ENCODE data around the gene ETNK1. TPM values are rescaled to one million over a fixed set of nuclear protein-coding genes. Genes with fewer than 3 reads are reported as not detected.
"Not testable (repeated sequence)": the region's sequence is repeated elsewhere in the genome, so short reads cannot be mapped to it uniquely, and the experiment has no call there.

ETNK1 gene
- total RNA-seq, 1 donor from 2014 or later, result 118 TPM

DNA sequence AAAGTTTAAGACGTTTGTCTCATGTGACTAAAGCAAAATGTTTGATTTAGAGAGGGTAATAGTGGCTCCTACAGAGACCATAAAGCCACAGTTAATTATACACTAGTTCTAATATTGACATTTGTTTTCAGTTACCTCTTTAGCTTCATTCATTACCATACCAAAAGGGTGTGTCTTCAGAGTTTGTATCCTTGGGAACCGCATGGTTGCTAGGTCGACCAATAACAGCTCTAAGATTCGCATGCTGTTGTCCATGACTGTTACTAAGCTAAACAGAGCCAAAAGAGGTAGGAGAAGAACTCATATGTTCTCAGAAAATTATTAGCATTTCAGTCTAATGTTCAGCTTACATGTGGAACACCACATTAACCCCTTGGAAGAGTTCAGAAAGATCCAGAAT lies 36.2 kb upstream of the ETNK1 start:
- no peak overlapping the region for H3K4me3 Mint-ChIP-seq (ENCODE audit: unreplicated experiment)

DNA sequence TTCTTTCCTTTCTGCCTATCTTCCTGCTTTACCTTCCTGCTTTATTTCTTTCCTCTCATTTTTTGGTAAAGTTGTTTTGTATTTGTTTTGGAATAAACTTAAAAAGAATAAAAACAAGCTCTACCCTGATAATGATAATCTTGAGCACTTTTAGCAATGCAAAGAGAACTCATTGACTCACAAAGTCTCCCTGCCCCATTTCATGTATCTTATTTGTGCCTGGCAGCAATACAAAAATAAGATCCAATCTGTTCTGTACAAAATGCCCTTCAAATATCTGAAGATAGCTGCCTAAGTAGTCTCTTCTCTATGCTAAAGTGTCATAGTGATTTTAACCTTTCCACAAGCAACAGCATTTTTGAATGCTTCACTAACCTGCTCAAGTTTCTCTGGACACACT lies 31.1 kb upstream of the ETNK1 start:
- TF ChIP-seq, protein P1, sequence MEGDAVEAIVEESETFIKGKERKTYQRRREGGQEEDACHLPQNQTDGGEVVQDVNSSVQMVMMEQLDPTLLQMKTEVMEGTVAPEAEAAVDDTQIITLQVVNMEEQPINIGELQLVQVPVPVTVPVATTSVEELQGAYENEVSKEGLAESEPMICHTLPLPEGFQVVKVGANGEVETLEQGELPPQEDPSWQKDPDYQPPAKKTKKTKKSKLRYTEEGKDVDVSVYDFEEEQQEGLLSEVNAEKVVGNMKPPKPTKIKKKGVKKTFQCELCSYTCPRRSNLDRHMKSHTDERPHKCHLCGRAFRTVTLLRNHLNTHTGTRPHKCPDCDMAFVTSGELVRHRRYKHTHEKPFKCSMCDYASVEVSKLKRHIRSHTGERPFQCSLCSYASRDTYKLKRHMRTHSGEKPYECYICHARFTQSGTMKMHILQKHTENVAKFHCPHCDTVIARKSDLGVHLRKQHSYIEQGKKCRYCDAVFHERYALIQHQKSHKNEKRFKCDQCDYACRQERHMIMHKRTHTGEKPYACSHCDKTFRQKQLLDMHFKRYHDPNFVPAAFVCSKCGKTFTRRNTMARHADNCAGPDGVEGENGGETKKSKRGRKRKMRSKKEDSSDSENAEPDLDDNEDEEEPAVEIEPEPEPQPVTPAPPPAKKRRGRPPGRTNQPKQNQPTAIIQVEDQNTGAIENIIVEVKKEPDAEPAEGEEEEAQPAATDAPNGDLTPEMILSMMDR (IDR thresholded peaks at IDR 0.05; ENCODE audit: partially characterized antibody, unreplicated experiment), result no peak
- no peak overlapping the region for H3K4me3 Mint-ChIP-seq (ENCODE audit: unreplicated experiment)
- H3K4me1 Mint-ChIP-seq (ENCODE audit: low read depth, unreplicated experiment), result no peaks in the 10 kb centered on the region
- no peaks in the 10 kb centered on the region for H3K9me3 Mint-ChIP-seq (ENCODE audit: unreplicated experiment)
- no peaks in the 10 kb centered on the region for H3K36me3 Mint-ChIP-seq (ENCODE audit: unreplicated experiment)
- H3K27me3 Mint-ChIP-seq (ENCODE audit: unreplicated experiment), result no peaks in the 10 kb centered on the region
- no peak overlapping the region for H3K27ac Mint-ChIP-seq (ENCODE audit: unreplicated experiment)
- no peak for DNase-seq

More for the DNA sequence above, 36.2 kb upstream of the ETNK1 start:
- Mint-ChIP-seq H3K27me3 (ENCODE audit: unreplicated experiment) (no peaks in the 10 kb centered on the region), H3K4me1 (ENCODE audit: low read depth, unreplicated experiment) (no peaks in the 10 kb centered on the region), H3K36me3 (ENCODE audit: unreplicated experiment) (no peaks in the 10 kb centered on the region), H3K27ac (ENCODE audit: unreplicated experiment) (no peak overlapping the region), H3K9me3 (ENCODE audit: unreplicated experiment) (no peaks in the 10 kb centered on the region)
- DNase-seq, result no peak
- TF ChIP-seq, protein P1 (IDR thresholded peaks at IDR 0.05; ENCODE audit: partially characterized antibody, unreplicated experiment), result no peak

DNA sequence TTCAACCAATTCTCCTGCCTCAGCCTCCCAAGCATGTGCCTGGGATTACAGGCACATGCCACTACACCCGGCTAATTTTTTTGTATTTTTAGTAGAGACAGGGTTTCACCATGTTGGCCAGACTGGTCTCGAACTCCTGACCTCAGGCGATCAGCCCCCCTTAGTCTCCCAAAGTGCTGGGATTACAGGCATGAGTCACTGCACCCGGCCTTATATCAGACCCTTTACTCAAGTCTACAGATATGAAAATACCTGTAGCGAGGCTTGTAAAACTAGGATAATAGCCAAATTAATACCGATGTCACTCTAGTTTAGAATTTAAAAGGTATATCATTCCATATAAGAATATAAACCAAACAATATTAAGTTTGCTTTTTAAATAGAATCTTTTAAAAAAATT lies 27.4 kb upstream of the ETNK1 start:
- not testable (repeated sequence) for H3K9me3 Mint-ChIP-seq (ENCODE audit: unreplicated experiment); DNase-seq; H3K4me1 Mint-ChIP-seq (ENCODE audit: low read depth, unreplicated experiment); H3K27me3 Mint-ChIP-seq (ENCODE audit: unreplicated experiment); H3K27ac Mint-ChIP-seq (ENCODE audit: unreplicated experiment); H3K4me3 Mint-ChIP-seq (ENCODE audit: unreplicated experiment); H3K36me3 Mint-ChIP-seq (ENCODE audit: unreplicated experiment)

DNA sequence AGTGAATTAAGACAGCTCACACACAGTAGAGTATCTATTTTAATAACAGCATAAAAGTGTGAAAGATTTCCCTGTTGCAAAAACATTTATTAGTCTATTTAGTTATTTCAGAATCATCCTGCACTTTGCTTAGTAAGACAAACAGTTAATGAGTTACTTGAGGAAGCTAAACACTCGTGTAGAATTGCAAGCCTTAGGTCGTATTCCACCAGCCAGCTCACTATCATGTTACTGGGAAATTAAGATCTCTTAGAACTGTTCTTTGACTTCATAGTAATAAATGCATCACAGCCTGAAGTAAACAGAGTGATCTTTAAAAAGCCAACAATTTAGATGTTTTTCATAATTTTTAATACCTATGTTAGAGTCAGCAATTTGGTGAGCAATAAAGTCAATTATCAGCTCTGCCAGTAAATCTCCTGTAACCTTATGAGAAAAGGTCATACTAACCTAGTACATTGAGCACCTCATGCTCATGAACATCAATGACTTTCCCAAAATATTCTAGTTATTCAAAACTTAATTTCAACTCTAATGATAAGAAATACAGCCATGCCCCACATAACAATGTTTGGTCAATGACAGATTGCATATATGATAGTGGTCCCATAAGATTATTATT lies 26.7 kb upstream of the ETNK1 start:
- H3K36me3 Mint-ChIP-seq (ENCODE audit: unreplicated experiment), result no peaks in the 10 kb centered on the region

DNA sequence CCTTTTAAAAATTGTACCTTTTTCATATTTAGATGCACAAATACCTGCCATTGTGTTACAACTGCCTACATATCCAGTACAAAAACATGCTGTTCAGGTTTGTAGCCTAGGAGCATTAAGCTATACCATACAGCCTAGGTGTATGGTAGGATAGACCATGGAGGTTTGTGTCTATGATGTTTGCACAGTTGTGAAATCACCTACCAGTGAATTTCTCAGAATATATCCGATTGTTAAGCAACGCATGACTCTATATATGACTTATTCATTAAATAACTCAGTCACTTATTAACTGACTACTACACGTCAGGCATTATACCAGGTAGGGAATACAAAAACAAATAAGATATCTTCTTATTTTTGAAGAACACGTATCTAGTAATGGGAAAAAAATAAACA lies 26.2 kb upstream of the ETNK1 start:
- TF ChIP-seq, protein P1 (IDR thresholded peaks at IDR 0.05; ENCODE audit: partially characterized antibody, unreplicated experiment), result no peak
- DNase-seq, result no peak
- no peaks in the 10 kb centered on the region for H3K36me3 Mint-ChIP-seq (ENCODE audit: unreplicated experiment)
- H3K9me3 Mint-ChIP-seq (ENCODE audit: unreplicated experiment), result no peaks in the 10 kb centered on the region
- H3K27me3 Mint-ChIP-seq (ENCODE audit: unreplicated experiment), result no peaks in the 10 kb centered on the region
- no peak overlapping the region for H3K27ac Mint-ChIP-seq (ENCODE audit: unreplicated experiment)
- H3K4me3 Mint-ChIP-seq (ENCODE audit: unreplicated experiment), result no peak overlapping the region
- no peaks in the 10 kb centered on the region for H3K4me1 Mint-ChIP-seq (ENCODE audit: low read depth, unreplicated experiment)

More for the DNA sequence above, 26.7 kb upstream of the ETNK1 start:
- Mint-ChIP-seq H3K4me3 (ENCODE audit: unreplicated experiment) (no peak overlapping the region), H3K9me3 (ENCODE audit: unreplicated experiment) (no peaks in the 10 kb centered on the region), H3K4me1 (ENCODE audit: low read depth, unreplicated experiment) (no peaks in the 10 kb centered on the region), H3K27me3 (ENCODE audit: unreplicated experiment) (no peaks in the 10 kb centered on the region), H3K27ac (ENCODE audit: unreplicated experiment) (no peak overlapping the region)
- TF ChIP-seq, protein P1 (IDR thresholded peaks at IDR 0.05; ENCODE audit: partially characterized antibody, unreplicated experiment), result no peak
- DNase-seq, result no peak

Data from glutamatergic neuron (in vitro differentiated cells).